Renal cortical epithelial cell (primary cell): ENCODE measurements around the gene LRRC53. TPM values are rescaled to one million over a fixed set of nuclear protein-coding genes. Genes with fewer than 3 reads are reported as not detected.

Experiments
- DNase-seq: peaks from one replicate; pipeline ENCODE4 v3.0.0-alpha.2; 2011; ENCODE audit warnings: low read depth
- total RNA-seq: library from RNA; depleted of rRNA; stranded (reverse); fragments of >200 nt; gene quantifications from 2 replicates; pipeline ENCODE4 v1.2.3, GENCODE V29; 2014

LRRC53 gene
- total RNA-seq: not detected in 2 replicates

- DNase-seq: no peak
These were observed at the start of gene LRRC53 for GRCh38 chr1:74512170-74512915. Gene LRRC53 (minus strand): TSS chr1:74512611. CDS start chr1:74483349, 29,262 bp downstream.

GRCh38 chr1:74549932-74550331, 37.5 kb upstream of the LRRC53 start:
- no peak for DNase-seq

- DNase-seq: no peak
These were observed 36.7 kb upstream of the LRRC53 start for GRCh38 chr1:74548961-74549750.

DNA sequence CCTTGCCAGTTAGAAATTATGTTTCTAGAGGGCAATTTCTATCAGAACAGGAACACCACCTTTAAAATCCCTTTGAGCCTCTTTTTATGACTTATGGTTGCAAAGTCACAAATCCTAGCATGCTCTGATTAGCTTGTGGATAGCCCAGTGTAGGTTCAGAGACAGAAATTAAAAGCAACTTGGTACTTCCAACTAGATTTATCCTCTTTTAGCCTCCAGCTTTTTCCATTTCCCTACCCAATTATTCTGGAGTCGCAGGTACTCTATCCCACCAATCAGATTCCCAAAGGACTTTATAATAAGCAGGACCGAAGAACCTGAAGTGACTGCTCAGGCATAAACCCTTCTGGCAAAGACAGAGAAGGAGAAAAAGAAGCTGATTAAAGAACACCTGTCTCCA, 33.4 kb upstream of the LRRC53 start:
- DNase-seq: no peak

DNA sequence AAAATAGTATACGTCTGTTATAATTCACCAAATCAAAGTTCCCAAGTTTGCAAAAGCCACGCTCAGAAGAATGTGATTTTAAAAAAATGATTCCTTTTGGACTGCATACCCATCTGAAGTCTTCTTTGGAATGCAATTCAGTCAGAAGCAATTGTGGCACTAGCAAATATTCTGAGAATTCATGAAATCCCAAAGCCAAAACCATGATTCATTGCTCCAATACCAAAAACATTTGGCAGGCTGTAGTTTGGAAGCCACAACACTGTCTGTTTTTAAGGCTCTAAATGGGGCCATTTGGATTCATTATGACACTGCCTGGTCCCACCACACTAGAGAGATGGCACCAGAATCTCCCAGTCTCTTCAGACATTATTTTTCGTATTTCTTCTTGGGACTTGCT, 21.8 kb upstream of the LRRC53 start:
- DNase-seq: no peak

DNA sequence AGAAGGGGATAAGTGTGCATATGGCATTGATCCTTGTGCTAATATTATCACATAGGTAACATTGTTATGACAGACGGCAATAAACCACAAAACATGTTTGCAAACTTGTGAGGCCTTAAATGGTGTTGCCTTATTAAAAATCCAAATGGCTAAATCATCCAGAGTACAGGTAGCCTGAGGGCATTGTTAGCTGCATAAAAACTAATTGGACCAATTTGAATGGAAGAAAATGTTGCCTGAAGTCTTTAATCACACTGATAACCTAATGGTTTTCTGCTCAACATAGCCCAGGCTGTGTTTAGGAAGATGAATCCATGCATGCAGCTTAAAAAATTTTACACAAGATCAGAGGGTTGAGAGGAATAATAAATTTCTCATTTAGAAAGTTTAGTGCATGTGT, 19.4 kb upstream of the LRRC53 start:
- no peak for DNase-seq

- peak; percentile 70 for DNase-seq
These were observed 18.5 kb upstream of the LRRC53 start for GRCh38 chr1:74530892-74531291.

- no peak for DNase-seq
These were observed 15.7 kb upstream of the LRRC53 start for GRCh38 chr1:74528123-74528522.

- DNase-seq: no peak
These were observed 14.3 kb upstream of the LRRC53 start for GRCh38 chr1:74526708-74527107.

DNA sequence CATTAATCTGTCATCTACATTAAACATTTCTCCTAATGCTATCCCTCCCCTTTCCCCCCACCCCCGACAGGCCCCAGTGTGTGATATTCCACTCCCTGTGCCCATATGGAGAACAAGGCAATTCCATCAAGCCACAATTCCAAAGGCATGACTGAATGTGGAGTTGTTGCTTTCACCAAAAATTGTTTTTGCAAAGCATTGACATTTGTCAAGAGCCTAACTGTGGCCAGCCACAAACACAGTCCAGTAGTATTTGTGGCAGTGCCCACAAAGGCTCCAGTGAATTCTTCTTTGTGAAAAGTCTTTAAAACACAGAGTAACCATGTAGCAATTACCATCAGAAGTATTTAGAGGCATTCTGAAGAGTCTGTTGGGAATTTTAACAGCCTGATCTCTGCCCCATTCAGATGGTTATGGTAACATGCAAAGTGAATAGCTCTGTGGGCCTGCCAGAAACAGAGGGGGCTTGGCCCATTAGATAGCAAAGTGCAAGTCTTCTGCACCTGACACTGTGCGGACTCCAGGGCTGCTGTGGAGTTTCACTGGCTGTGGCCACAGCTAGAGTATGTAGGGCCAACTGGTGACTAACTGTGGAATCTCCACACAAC, 11.6 kb upstream of the LRRC53 start:
- no peak for DNase-seq

- no peak for DNase-seq
These were observed 9.7 kb upstream of the LRRC53 start for GRCh38 chr1:74522148-74522547.

- no peak for DNase-seq
These were observed 5.2 kb upstream of the LRRC53 start for GRCh38 chr1:74517599-74518051.

DNA sequence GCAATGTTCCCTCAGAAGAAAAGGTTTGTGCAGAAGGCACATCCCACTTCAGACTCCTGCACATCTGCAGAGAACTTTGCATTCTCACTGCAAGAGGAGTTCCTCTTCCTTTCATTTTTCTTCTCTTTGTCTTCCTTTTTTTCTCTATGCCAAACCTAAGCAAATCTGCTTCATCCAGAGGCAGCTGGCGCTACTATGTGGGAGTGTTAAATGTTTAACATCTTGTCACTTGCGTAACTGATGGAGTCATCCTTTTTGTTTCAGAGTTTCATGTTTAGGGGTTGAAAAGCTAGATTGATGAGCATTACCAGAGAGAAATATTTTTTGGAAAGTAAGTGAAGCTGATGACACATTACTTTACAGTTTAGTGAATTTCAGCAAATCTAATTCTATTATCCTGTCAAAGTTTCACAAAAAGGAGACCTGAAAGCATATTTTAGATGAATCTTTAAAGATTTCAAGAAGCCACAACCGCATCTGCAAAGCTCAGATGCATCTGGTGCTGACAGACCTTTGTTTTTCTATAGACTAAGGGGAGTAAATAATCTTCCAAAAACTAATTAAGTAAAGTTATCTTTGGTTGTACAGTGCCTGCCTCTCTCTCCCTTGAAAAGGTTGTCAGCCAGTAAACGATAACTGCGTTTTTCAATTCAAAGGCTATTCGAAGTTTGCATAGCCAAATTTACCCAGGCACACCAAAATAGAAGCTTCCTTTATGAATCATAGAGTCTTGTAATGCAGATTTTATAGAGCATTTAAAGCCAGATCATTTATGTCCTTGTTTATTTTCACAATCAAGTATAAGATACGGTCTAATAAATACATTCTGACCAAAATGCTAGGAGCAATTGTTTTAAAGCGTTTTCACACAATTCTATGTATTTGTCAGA, 1.2 kb upstream of the LRRC53 start:
- DNase-seq: peak; percentile 7

DNA sequence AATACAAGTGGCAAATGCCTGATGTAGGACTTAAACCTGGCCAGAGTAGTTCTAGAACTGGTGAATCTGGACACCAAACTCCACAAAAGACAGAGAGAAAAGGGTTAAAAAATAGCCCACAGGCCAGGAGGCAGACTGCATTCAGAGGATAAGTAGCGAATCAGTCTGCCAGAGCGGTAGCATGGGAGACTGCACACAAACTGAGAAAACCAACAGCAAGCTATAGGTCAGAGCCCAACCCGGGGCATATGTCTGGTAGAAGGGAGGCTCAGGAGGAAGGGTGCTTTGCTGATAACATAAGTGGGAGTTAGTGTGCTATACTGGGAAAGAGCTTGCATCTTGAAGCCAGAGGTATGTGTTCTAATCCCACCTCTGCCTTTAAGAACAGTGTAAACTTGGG, 4.0 kb downstream of the LRRC53 start:
- DNase-seq: no peak

DNA sequence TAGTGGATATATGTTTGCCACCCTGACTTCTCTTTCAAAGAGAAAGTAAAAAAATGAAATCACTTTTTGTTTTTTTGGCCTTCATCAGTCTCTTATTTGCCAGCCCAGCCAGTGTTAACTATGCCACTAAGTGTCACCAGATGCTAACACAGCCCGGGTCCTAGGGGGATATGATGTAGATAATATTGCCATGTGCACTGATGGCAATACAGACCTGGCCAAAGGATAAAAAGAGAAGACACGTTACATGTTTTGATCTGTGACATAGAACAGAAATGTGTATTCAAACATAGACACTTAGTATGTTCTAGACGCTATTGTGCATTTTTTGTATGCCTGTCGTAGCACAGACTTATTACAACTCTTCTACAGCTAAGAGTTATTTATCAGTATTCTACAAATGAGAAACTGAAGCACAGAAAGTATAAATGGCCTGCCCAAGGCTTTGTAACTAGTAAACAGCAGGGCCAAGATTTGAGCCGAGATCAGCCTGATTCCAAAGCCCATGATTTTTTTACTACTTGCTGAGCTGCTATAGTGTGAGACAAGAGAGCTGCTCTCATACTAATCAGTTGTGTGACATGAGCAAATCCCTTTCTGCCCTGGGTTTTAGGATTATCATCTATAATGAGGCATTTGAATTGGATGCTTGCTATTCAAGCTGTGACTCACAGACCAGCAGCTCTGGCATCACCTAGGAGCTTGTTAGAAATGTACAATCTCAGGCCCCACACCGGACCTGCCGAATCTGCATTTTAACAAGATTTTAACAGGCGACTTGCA, 6.3 kb downstream of the LRRC53 start:
- DNase-seq: no peak

DNA sequence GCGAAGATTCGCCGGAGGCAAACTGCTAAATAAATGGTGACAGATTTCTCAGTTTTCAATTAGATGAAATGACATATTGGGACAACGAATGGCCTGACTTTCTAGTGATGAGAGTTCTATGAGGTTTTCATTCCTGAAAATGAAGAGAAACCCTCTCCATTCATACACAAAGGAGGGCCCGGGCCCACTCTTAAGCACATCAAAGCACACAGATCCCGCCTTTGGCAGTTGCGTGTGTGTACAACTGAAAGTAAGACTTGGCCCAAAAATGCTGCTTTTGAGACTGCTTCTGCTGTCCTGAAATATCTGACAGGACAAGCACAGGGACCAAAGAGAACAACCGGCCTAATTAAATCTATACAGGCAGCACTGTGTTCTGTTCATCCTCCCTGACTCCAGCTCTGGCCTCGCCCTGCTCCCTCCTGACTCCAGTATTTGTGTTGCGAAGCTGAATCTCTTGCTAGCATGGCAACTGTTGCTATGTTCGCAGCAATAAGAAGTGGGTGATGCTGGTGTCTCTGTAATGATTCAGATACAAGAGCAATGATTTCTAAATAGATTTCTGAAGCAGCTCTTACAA, 7.4 kb downstream of the LRRC53 start:
- DNase-seq: no peak

DNA sequence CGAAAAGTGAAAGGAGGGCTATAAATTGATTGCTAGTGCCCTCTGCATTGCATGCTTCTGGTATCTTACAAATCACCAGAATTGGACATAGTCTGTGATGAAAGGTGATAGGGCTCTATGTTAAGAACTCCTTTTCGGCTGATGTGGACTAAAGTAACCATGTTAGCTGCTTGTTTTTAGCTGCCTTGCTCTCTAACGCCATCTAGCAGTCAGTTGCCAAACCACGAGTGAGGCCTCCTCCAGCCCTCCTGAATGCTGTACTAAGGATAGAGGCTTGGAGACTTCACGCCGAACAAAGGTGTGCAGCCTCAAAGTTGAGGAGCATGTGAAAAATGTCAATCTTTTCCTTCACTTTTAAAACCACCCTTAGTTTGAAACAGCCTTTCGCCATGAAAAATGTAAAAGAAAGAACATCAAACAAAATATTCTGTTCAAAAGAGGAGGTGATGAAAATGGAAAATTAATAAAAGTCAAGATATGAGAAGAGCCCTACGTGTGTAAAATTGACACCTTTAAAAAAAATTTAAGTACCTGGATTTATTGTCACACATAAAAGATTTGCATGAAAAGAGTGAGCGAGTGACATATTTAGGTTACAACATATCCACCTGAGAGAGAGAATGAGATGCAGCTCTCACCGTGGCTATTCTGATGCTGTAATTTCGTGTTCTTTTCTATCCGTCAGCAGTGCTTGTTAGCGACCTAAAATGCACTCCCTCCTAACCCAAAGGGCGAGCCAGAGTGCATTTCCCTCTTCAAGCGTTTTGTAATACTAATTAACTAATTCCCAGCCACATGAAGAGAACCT, 8.1 kb downstream of the LRRC53 start:
- peak; percentile 53 for DNase-seq

DNA sequence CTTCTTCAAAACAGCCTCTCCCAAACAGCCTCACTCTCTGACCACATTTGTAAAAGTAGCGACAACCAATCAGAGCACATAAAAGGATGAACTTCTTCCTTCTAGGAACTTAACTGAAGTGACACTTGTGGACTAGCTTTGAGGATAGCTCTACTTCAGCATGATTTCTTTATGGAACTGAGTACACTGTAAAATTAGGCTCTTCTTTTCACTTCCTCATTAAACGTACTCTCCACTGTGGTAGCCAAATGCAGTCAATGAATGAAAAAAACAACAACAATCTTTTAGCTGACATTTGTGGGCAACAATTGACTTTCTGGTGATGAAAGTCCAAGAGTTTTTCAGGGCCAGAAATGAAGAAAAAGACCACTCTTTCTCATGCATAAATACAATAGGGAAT, 9.6 kb downstream of the LRRC53 start:
- DNase-seq: no peak

DNA sequence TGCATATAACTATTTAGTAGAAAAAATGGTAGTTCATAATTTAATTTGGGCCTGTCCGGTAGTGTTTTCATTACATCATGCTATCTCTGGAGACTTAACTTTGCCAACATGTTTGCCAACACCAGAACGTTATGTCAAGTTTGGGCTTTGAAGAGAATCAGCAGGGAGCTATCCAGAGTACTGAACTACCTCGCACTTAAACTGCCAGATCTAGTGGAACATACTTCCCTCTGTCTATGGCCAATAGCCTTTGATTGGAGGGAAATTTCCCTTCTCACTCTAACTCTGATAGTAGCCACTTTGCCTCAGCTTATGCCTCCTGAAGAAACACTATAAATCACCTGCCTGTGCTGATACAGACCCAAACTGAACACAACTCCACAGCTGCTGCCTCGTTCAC, 10.0 kb downstream of the LRRC53 start:
- peak; percentile 67 for DNase-seq

DNA sequence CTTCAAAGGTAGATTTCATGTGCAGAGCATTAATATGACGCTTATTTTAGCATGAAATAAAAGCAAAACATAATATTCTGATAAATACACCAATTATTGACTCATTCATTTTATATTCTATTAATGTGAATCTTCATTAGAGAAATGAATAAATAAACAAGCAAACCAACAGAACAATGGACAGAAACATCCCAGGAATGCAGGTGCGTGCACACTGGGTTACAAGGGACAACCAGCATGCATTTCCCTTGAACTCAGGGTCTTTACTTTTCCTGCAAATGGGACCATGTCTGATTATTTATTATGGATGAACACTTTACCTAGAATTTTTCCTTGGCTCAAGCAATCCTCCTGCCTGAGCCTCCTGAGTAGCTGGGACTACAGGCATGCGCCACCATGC, 13.5 kb downstream of the LRRC53 start:
- no peak for DNase-seq
